Activated naive CD8-positive, alpha-beta T cell treated with anti-CD3 and anti-CD28 coated beads, Interleukin-2, amount 50 U/mL, for 24 hours (primary cell): ENCODE results near the gene HMGXB3.
"Not testable (repeated sequence)": the region's sequence is repeated elsewhere in the genome, so short reads cannot be mapped to it uniquely, and the experiment has no call there.

Experiments
- ATAC-seq: fragments of 150-1000 bp; cut with Tn5 transposase; one replicate; pipeline ENCODE4 v1.10.0; 2021
- DNase-seq: peaks from one replicate; pipeline ENCODE4 v3.0.0; 2021
- H3K27ac Mint-ChIP-seq: one replicate; pipeline ENCODE4 v1.8.0; 2021; ENCODE audit warnings: mild to moderate bottlenecking, mixed read lengths
- H3K27me3 Mint-ChIP-seq: one replicate; pipeline ENCODE4 v1.8.0; 2021; ENCODE audit warnings: mixed read lengths
- H3K36me3 Mint-ChIP-seq: one replicate; pipeline ENCODE4 v1.8.0; 2021; ENCODE audit warnings: low read depth, mixed read lengths
- H3K4me1 Mint-ChIP-seq: one replicate; pipeline ENCODE4 v1.8.0; 2021; ENCODE audit warnings: mixed read lengths
- H3K4me3 Mint-ChIP-seq: one replicate; pipeline ENCODE4 v1.8.0; 2021; ENCODE audit warnings: mild to moderate bottlenecking, moderate library complexity, mixed read lengths
- H3K9me3 Mint-ChIP-seq: one replicate; pipeline ENCODE4 v1.8.0; 2021; ENCODE audit warnings: mixed read lengths

The HMGXB3 gene

DNA sequence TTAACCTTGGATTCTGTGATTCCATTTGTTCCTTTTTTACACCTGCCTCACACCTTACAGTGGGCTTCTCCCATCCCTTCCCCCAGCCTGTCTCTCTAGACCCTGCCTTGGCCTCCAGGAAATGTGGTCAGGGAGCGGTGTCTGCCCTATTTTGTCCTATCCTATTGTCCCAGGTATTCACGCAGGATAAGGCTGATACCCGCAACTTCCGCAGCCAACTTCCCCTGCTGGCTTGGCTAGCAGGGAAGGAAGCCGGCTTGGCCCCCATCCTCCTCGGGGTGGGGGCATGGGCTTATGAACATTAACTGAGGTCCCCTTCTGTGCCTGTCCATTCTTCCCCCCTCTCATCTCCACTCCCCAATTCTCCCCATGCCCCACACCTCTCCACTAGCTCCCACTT is 82.3 kb downstream of the HMGXB3 start:
- Mint-ChIP-seq H3K4me1 (peaks cover 15% of the 10 kb centered on the region), H3K27me3 (peaks cover 27% of the 10 kb centered on the region), H3K36me3 (no peaks in the 10 kb centered on the region), H3K27ac (no peak overlapping the region), H3K4me3 (no peak overlapping the region), H3K9me3 (no peaks in the 10 kb centered on the region)
- DNase-seq: no peak
- ATAC-seq: no peak

DNA sequence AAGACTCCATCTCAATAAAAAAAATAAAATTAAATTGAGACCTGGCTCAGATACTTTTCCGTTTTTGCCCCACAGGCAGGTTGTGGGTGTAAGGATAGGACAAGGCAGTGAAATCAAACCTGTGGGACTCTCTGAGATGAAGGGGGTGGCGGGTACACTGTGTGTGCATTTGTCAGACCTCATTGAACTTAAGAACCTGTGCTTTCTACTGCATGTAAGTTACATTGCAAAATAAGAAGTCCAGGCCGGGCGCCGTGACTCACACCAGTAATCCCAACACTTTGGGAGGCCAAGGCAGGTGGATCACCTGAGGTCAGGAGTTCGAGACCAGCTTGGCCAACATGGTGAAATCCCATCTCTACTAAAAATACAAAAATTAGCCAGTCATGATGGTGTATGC is 84.2 kb downstream of the HMGXB3 start:
- not testable (repeated sequence) for H3K27ac Mint-ChIP-seq, ATAC-seq, H3K4me3 Mint-ChIP-seq, H3K9me3 Mint-ChIP-seq, DNase-seq, H3K36me3 Mint-ChIP-seq
- Mint-ChIP-seq H3K4me1 (peaks cover 15% of the 10 kb centered on the region), H3K27me3 (peaks cover 30% of the 10 kb centered on the region)

DNA sequence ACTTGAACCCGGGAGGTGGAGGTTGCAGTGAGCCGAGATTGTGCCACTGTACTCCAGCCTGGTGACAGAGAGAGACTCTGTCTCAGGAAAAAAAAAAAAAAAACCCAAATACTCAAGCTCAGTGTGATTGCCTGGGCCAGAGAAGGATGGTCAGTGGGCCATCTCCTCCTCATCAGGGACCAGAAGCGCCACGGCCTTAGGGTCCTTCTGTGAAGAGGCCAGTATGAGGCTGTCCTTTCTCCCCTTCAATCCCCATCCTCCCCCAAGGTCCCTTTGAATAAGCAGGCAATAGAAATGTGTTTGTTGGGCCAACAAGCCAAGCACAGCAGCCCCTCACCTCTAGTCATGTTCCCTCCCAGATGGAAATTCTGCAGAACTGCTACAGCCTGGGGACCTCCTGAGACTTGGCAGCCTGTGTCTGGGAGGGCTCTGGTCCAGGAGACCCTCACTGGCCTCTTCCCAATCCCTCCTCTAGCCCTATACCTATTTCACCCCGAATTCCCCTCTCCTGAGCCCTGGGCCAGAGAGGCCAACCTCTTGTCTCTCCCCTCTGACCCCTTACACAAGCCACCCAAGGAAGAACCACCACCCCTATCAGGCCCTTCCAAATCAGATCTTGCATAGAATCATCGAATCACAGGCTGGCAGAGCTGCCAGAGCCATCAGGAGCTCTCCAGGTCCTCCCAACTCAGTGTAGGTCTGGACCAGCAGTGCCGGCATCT is 84.8 kb downstream of the HMGXB3 start:
- Mint-ChIP-seq H3K27me3 (peaks cover 30% of the 10 kb centered on the region), H3K4me3 (no peak overlapping the region), H3K9me3 (no peaks in the 10 kb centered on the region), H3K36me3 (no peaks in the 10 kb centered on the region), H3K27ac (no peak overlapping the region), H3K4me1 (peaks cover 15% of the 10 kb centered on the region)
- DNase-seq: no peak
- ATAC-seq: no peak

DNA sequence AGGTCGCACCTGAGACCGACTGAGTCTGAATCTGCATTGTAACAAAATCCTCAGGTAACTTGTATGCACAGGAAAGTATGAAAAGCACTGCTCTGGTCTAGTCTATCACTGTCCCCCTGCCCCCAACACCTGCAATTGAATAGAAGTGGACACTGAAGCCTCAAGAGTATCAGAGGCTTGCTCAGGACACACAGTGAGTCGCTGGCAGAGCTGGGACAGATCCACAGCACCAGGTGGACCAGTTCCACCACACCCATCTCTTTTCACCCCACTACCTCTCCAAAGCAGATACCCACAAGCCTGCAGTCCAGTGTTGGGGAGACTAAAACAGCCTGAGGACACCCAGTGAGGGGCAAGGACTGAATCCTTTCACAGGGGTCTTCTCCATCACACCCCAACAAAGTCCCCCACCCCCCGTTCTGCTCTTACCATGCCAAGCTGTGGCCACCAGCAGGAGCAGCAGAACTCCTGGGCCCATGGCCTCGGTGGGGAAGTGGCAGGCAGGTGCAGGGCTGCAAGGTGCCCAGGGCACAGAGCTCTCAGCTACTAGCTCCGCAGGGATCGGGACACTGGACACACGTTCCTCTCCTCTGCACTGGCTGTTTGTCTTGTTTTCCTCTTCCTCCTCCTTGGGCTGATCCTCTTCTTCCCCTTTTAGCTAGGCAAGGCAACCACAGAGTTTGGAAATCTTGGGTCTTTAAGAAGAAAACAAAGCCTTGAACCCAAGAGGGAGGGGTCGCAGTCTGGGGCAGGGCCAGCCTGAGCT is 85.6 kb downstream of the HMGXB3 start, which contains the start of gene CSF1R:
CSF1R (minus strand) TSS at position 605 of the 766 bp plus-strand sequence; CDS start at position 478, 127 bp downstream.
- Mint-ChIP-seq H3K27me3 (peaks cover 34% of the 10 kb centered on the region), H3K9me3 (no peaks in the 10 kb centered on the region), H3K4me3 (no peak within 1 kb of the TSS), H3K27ac (no peak within 1 kb of the TSS), H3K36me3 (no peaks in the 10 kb centered on the region), H3K4me1 (peaks cover 14% of the 10 kb centered on the region)
- no peak for DNase-seq
- ATAC-seq: no peak

DNA sequence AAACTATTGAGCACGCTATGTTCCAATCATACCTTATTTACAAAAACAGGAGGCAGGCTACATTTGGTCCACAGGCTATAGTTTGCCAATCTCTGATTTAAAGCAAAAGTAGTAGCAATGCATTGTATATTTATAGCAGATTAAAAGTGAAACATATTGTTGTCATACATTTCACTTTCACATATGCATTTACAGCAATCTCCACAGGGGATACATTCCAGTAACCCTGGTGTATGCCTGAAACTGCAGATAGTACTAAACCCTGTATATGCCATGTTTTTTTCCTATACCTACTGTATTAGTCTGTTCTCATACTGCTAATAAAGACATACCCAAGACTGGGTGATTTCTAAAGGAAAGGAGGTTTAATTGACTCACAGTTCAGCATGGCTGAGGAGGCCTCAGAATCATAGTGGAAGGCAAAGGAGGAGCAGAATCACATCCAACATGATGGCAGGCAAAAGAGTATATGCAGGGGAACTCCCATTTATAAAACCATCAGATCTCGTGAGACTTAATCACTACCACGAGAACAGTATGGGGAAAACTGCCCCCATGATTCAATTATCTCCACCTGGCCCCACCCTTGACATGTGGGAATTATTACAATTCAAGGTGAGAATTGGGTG is 91.7 kb downstream of the HMGXB3 start:
- Mint-ChIP-seq H3K36me3 (no peaks in the 10 kb centered on the region), H3K9me3 (no peaks in the 10 kb centered on the region), H3K27me3 (peaks cover 31% of the 10 kb centered on the region), H3K4me3 (no peak overlapping the region), H3K27ac (no peak overlapping the region), H3K4me1 (peaks cover 4% of the 10 kb centered on the region)
- peak; percentile 20 for ATAC-seq
- no peak for DNase-seq

DNA sequence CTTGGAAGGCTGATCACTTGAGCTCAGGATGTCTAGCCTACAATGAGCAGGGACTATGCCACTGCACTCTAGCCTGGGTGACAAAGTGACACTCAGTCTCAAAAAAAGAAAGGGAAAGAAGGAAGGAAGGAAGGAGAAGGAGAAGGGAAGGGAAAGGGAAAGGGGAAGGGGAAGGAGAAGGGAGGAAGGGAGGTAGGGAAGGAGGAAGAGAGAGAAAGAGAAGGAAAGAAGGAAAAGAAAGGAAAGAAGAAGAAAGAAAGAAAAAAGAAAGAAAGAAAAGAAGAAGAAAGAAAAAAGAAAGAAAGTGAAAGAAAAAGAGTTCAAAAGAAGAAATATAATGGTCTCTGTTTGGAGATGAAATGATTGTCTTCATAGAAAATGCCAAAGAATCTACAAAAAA is 96.6 kb downstream of the HMGXB3 start:
- DNase-seq (no peak), ATAC-seq (no peak)
- Mint-ChIP-seq H3K9me3 (no peaks in the 10 kb centered on the region), H3K4me3 (no peak overlapping the region), H3K4me1 (peaks cover 3% of the 10 kb centered on the region), H3K27ac (no peak overlapping the region), H3K27me3 (peaks cover 20% of the 10 kb centered on the region), H3K36me3 (no peaks in the 10 kb centered on the region)

DNA sequence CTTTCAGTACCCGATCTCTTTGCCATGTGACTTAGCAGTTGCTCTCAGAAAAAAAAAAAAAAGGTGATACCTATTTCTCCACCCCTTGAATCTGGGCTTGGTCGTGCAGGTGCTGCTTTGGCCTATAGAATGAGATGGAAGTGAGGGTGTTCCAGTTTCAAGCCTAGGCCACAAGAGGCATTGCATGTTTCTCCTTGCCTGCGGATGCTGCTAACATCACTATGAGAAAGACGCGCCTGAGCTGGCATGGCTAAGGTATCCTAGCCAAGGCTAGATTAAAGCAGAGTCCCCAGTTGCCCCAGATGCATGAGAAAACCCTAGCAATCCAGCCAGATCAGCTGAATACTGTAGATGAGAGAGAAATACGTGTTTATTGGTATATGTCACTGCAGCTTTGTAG is 100.5 kb downstream of the HMGXB3 start:
- peaks cover 5% of the 10 kb centered on the region for H3K27me3 Mint-ChIP-seq
- no peak for ATAC-seq
- H3K36me3 Mint-ChIP-seq: no peaks in the 10 kb centered on the region
- no peak overlapping the region for H3K4me3 Mint-ChIP-seq
- H3K4me1 Mint-ChIP-seq: no peaks in the 10 kb centered on the region
- no peak for DNase-seq
- no peaks in the 10 kb centered on the region for H3K9me3 Mint-ChIP-seq
- H3K27ac Mint-ChIP-seq: no peak overlapping the region
